Lower leg skin (tissue), 3 donors: ENCODE results near the gene ABR.

Experiments used
- POLR2A ChIP-seq, 2 donors: fragments of 450-650 bp; IDR thresholded peaks; one replicate each; pipeline ENCODE4 v1.6.1; 2016 to 2017; ENCODE audit warnings: antibody characterized with exemption in 2 of 2, mild to moderate bottlenecking in 1 of 2, moderate library complexity in 1 of 2
- TF ChIP-seq, protein P1 (sequence below), 3 donors: fragments of 450-650 bp; IDR thresholded peaks; one replicate each; pipeline ENCODE4 v1.5.1; 2016; ENCODE audit warnings: antibody characterized with exemption in 3 of 3, mild to moderate bottlenecking in 3 of 3, moderate library complexity in 2 of 3

DNA sequence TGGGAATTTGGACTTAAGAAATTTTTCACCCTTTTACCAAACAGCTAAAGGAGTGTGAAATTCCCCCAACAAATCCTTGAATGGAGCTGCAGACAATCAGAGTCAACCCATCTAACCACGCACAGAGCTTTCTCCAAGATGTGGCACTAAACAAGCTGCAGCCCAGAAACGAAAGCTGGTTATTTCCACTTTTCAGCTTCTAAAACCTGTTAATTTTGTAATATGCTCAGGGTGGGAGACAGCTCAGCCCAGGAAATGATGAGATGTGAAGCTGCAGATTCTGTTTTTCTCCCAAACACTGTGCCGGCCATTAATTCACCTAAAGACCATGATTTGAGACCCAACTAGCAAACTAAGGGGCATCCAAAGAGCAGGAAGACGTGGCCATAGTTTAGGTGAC lies 33.2 kb upstream of the ABR start:
- TF ChIP-seq, protein P1, sequence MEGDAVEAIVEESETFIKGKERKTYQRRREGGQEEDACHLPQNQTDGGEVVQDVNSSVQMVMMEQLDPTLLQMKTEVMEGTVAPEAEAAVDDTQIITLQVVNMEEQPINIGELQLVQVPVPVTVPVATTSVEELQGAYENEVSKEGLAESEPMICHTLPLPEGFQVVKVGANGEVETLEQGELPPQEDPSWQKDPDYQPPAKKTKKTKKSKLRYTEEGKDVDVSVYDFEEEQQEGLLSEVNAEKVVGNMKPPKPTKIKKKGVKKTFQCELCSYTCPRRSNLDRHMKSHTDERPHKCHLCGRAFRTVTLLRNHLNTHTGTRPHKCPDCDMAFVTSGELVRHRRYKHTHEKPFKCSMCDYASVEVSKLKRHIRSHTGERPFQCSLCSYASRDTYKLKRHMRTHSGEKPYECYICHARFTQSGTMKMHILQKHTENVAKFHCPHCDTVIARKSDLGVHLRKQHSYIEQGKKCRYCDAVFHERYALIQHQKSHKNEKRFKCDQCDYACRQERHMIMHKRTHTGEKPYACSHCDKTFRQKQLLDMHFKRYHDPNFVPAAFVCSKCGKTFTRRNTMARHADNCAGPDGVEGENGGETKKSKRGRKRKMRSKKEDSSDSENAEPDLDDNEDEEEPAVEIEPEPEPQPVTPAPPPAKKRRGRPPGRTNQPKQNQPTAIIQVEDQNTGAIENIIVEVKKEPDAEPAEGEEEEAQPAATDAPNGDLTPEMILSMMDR (IDR thresholded peaks at IDR 0.05): no peak
- TF ChIP-seq POLR2A (IDR thresholded peaks at IDR 0.05): no peak
